GM21528 (cell line): ENCODE data around the gene FNDC1.

Experiments
- ATAC-seq: cut with Tn5 transposase; IDR thresholded peaks from one replicate; pipeline ENCODE4 v1.9.1; 2021; ENCODE audit warnings: mild to moderate bottlenecking, moderate library complexity; ENCODE audit not compliant: unreplicated experiment, low FRiP score

FNDC1 gene

DNA sequence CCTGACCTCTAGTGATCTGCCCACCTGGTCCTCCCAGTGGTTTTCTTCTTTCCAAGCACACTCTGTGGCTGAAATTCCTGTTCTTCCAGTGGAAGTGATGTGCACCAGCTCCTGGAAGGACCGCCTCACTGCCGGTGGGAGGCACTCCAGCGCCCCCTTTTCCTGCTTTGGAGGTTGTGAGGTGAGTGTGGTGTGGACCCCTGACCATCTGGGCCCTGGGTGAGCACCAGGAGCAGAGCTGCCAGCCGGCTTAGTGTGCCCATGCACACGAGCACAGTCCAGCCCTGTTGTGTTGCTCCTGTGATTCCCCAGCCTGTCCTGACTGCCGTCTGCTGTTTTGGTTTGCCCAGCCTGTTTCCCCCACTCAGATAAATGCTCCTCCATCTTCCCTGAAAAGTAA is 134.6 kb downstream of the FNDC1 start:
- no peak for ATAC-seq

DNA sequence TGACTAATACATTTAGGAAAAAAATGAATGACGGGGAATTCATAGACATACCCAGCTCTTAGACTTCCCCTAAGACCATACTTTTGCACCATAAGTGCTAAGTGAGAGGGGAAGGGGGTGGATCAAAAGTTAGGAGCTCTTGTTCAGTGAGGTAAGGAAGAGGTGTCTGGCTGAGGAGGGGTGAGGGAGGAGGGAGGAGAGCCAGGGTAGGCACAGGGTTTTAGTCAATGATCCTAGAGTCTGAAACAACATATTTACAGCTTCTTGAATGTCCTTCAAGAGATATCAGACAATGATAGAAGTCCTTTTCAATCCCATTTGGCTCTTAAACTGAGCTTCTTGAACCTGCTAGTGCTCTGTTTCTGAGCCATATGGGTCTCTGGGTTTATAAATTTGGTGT is 135.4 kb downstream of the FNDC1 start:
- no peak for ATAC-seq

DNA sequence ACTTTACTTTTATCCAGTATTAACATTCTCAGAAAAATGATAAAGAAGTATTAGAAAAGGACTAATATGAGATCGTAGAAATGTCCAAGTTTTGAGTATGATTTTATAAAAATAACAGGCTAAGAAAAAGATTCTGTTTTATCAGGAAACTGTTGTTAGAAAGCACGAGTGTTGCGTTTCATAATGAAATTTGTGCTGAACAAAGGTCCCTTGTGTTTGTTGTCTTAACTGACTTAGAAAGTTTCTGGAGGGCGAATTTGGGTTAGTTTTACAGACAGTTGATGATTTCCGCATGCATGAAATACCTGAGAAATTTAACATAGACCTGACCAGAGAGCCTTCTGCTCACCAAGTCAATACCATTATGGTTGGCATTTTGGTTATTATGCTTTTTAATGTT is 136.0 kb downstream of the FNDC1 start:
- no peak for ATAC-seq

- ATAC-seq = no peak
These were observed 136.8 kb downstream of the FNDC1 start for GRCh38 chr6:159305804-159306537.

DNA sequence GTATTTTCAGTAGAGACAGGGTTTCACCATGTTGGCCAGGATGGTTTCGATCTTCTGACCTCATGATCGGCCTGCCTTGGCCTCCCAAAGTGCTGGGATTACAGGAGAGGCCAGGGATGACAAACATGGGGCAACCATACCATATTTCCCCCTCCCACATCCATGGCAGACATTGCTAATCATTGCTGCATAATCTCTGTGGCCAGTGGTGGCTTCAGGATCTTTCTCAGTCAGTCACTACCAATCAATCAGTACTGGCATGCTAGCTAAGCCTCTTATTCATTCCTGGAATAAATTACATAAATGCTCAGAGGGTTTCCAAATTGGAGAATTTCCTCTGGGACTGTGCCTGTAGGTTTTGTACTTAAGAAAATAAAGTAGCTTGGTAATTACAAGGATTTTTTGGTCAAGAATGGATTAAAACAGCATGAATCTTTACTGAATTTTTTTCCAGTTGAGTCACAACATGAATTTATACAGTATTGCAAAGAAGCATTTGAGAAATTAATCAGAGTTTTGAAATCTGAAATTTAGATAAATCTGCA is 138.1 kb downstream of the FNDC1 start:
- no peak for ATAC-seq

- no peak for ATAC-seq
These were observed 139.0 kb downstream of the FNDC1 start for GRCh38 chr6:159308198-159308597.

GRCh38 chr6:159309723-159310122 is 140.5 kb downstream of the FNDC1 start:
- ATAC-seq = no peak

DNA sequence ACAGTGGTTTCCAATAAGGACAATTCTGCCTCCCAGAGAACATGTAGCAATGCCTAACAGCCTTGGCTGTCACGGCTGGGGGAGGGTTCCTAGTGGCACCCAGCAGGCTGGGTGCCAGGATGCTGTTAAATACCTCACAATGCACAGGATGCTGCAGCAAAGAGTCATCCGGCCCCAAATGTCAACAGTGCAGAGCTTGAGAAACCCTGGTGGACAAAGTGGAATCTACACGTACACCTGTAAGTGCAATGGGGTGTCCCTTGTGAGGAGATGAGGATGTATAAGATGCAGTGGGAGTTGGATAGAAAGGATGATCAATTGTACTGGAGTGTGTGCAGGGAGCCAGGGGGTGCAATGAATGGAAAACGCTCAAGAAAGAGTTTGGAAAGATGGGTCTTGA is 142.4 kb downstream of the FNDC1 start:
- ATAC-seq = no peak

GRCh38 chr6:159312206-159312605 is 143.0 kb downstream of the FNDC1 start:
- no peak for ATAC-seq

DNA sequence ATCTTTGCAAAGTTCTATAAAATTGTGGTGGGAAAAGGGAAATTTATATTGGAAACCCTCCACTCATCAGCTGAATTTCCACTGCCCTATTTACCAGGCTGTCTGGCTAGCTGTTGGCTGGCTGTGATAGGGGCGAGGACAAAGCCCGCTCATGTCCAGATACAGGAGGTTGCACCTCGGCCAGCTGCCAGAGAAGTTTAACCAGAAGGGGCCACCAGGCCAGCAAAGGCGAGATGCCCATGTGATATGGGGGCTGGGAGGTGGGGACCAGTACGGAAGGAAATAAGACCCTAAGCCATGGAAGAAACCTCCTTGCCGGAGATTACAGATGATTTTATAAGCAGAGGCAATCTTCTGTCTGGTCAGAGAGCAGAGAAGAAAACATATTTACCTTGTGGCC is 143.8 kb downstream of the FNDC1 start:
- no peak for ATAC-seq

- ATAC-seq = no peak
These were observed 146.4 kb downstream of the FNDC1 start for GRCh38 chr6:159315562-159315961.

DNA sequence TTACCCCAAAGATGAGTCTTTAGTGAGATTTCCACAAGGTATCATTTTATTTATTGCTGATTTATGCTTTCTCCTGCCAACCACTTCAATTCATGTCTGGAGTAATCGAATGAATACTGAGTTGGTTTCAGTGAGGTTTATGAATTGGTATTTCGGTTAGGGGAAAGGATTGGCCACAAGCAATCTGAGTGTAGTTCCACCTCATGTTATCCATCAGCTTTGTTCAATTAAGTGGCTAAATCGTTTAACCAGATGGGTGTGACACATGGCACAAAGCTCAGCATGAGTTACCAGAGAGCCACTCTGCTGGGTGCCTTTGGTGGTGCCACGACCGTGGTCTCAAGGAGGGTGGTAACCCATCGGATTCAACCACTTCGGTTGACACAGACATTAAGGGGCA is 148.2 kb downstream of the FNDC1 start:
- no peak for ATAC-seq

DNA sequence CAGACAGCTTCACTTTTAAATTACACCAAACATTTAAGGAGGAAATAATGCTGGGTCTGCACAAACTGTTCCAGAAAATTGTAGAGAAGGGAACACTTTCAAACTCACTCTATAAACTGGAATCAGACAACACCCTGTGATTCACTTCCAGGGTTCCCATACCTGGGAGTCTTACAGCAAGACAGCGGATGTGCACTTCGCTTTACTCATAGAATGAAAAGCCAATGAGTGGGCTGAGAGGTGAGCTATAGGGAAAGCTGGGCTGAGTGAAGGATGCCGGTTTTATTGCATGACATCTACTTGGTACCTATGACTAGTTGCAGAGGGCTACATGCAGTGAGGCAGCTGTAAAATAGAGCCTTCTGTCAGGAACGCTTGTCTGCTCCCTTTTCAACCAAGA is 152.1 kb downstream of the FNDC1 start:
- no peak for ATAC-seq
